H1 (cell line): ENCODE data around the gene MAP6. TPM values are rescaled to one million over a fixed set of nuclear protein-coding genes. Genes with fewer than 3 reads are reported as not detected.

Source experiments
- CTCF ChIA-PET: fragments of 300-600 bp; sonication (Branson Sonifier 250); formaldehyde crosslinking; loops from one replicate; lab custom pipeline; 2021; ENCODE audit not compliant: partially characterized antibody; lab: Charles Lee
- POLR2A ChIA-PET: fragments of 300-600 bp; sonication (Branson Sonifier 250); formaldehyde crosslinking; loops from one replicate; lab custom pipeline; 2021; ENCODE audit warnings: inconsistent platforms; ENCODE audit not compliant: partially characterized antibody; lab: Charles Lee
- DNase-seq, 2 experiments: peaks; one replicate each; pipeline versions ENCODE4 v3.0.0 to v3.0.0-alpha.2; 2010 to 2022; ENCODE audit warnings: low spot score in 2 of 2, low read depth in 1 of 2, mixed read lengths in 1 of 2
- FAIRE-seq: peaks from 2 replicates; lab custom pipeline; 2011; peaks lifted over from hg19 to GRCh38; lab: Jason Lieb, UNC
- H2AFZ ChIP-seq: 2 replicates; pipeline ENCODE4 v1.8.1; 2012; ENCODE audit warnings: low read length, inconsistent platforms
- H2AK5ac ChIP-seq: 2 replicates; pipeline ENCODE4 v1.6.1; 2013; ENCODE audit warnings: low read depth, low read length
- H2BK120ac ChIP-seq: replicated peaks from 2 replicates; pipeline ENCODE3; 2013; ENCODE audit warnings: low read depth, low read length, inconsistent platforms
- H2BK12ac ChIP-seq: 2 replicates; pipeline ENCODE4 v1.6.1; 2013; ENCODE audit warnings: low read depth, low read length
- H2BK15ac ChIP-seq: 2 replicates; pipeline ENCODE4 v1.6.1; 2013; ENCODE audit warnings: low read length
- H2BK20ac ChIP-seq: 2 replicates; pipeline ENCODE4 v1.6.1; 2013; ENCODE audit warnings: low read length
- H2BK5ac ChIP-seq: 2 replicates; pipeline ENCODE4 v1.6.1; 2013; ENCODE audit warnings: low read depth, low read length
- H3K14ac ChIP-seq: 2 replicates; pipeline ENCODE4 v1.6.1; 2013; ENCODE audit warnings: inconsistent platforms; ENCODE audit not compliant: insufficient read length
- H3K18ac ChIP-seq: 2 replicates; pipeline ENCODE4 v1.6.1; 2013; ENCODE audit warnings: low read length; ENCODE audit errors: extremely low read depth
- H3K23ac ChIP-seq: 2 replicates; pipeline ENCODE4 v1.6.1; 2013; ENCODE audit warnings: inconsistent platforms; ENCODE audit not compliant: insufficient read length
- H3K23me2 ChIP-seq: 2 replicates; pipeline ENCODE4 v1.6.1; 2013; ENCODE audit warnings: low read depth, low read length
- H3K27ac ChIP-seq: 2 replicates; pipeline ENCODE4 v1.6.1; 2011; ENCODE audit warnings: low read depth, low read length, inconsistent platforms
- H3K27me3 ChIP-seq, 4 experiments: replicated peaks in 1 of 4; 1 replicate in 1 of 4; 2 replicates in 3 of 4; pipeline versions ENCODE4 v1.6.1 to v1.8.1; 2011 to 2013; ENCODE audit warnings: low read length in 3 of 4, mild to moderate bottlenecking in 3 of 4, inconsistent platforms in 2 of 4, mixed read lengths in 2 of 4, moderate library complexity in 1 of 4; ENCODE audit not compliant: control insufficient read depth in 3 of 4, insufficient read depth in 3 of 4; ENCODE audit errors: extremely low read depth in 1 of 4
- H3K36me3 ChIP-seq, 4 experiments: 2 replicates each; pipeline versions ENCODE4 v1.6.1 to v1.8.1; 2011 to 2013; ENCODE audit warnings: mild to moderate bottlenecking in 4 of 4, low read length in 3 of 4, moderate library complexity in 2 of 4, control low read depth in 1 of 4, inconsistent platforms in 1 of 4; ENCODE audit not compliant: insufficient read depth in 4 of 4, control insufficient read depth in 2 of 4
- H3K4ac ChIP-seq: replicated peaks from 2 replicates; pipeline ENCODE3; 2013; ENCODE audit warnings: low read length, low read depth, mixed read lengths, inconsistent platforms; ENCODE audit not compliant: insufficient read length
- H3K4me1 ChIP-seq, 4 experiments: replicated peaks in 1 of 4; 1 replicate in 1 of 4; 2 replicates in 3 of 4; pipeline versions ENCODE4 v1.6.1 to v1.8.1; 2011 to 2013; ENCODE audit warnings: low read length in 3 of 4, inconsistent platforms in 2 of 4, mixed read lengths in 1 of 4; ENCODE audit not compliant: insufficient read depth in 4 of 4, control insufficient read depth in 3 of 4
- H3K4me2 ChIP-seq, 2 experiments: 2 replicates each; pipeline versions ENCODE4 v1.6.1 to v1.8.1; 2011 to 2013; ENCODE audit warnings: low read depth in 2 of 2, low read length in 2 of 2, control low read depth in 1 of 2, inconsistent platforms in 1 of 2, mild to moderate bottlenecking in 1 of 2; ENCODE audit not compliant: insufficient read depth in 1 of 2
- H3K4me3 ChIP-seq, 4 experiments: fragments of 200-600, 300-600 bp in 1 of 4; sonication (generic), shearing (Covaris generic), sonication (Bioruptor Twin) in 1 of 4; 2 replicates each; pipeline versions ENCODE4 v1.5.1 to v1.8.1; 2011 to 2016; ENCODE audit warnings: low read length in 4 of 4, low read depth in 3 of 4, control low read depth in 2 of 4, inconsistent platforms in 2 of 4, mild to moderate bottlenecking in 2 of 4, mixed read lengths in 1 of 4, moderate library complexity in 1 of 4; ENCODE audit not compliant: insufficient read depth in 2 of 4; ENCODE audit errors: extremely low read depth in 1 of 4
- H3K56ac ChIP-seq: replicated peaks from 2 replicates; pipeline ENCODE3; 2013; ENCODE audit warnings: low read depth, mild to moderate bottlenecking, mixed read lengths, low read length, inconsistent platforms; ENCODE audit not compliant: insufficient read length
- H3K79me1 ChIP-seq: 2 replicates; pipeline ENCODE4 v1.6.1; 2013; ENCODE audit warnings: low read depth, low read length, control low read depth
- H3K79me2 ChIP-seq, 2 experiments: 2 replicates each; pipeline versions ENCODE4 v1.6.1 to v1.8.1; 2012 to 2013; ENCODE audit warnings: low read length in 2 of 2, mild to moderate bottlenecking in 2 of 2, inconsistent platforms in 1 of 2; ENCODE audit not compliant: insufficient read depth in 2 of 2, control insufficient read depth in 1 of 2
- H3K9ac ChIP-seq, 4 experiments: replicated peaks in 1 of 4; 1 replicate in 1 of 4; 2 replicates in 3 of 4; pipeline versions ENCODE4 v1.6.1 to v1.8.1; 2011 to 2013; ENCODE audit warnings: low read depth in 3 of 4, low read length in 3 of 4, control low read depth in 2 of 4, mild to moderate bottlenecking in 2 of 4, moderate library complexity in 2 of 4, inconsistent platforms in 1 of 4; ENCODE audit errors: extremely low read depth in 1 of 4
- H3K9me3 ChIP-seq, 2 experiments: 2 replicates each; pipeline versions ENCODE4 v1.6.1 to v1.8.1; 2012 to 2013; ENCODE audit warnings: mild to moderate bottlenecking in 2 of 2, moderate library complexity in 2 of 2, control low read depth in 1 of 2, inconsistent platforms in 1 of 2, low read depth in 1 of 2, low read length in 1 of 2, mixed read lengths in 1 of 2; ENCODE audit not compliant: insufficient read depth in 2 of 2
- H4K20me1 ChIP-seq, 2 experiments: replicated peaks in 1 of 2; 2 replicates each; pipeline versions ENCODE3 to v1.8.1; 2011 to 2013; ENCODE audit warnings: inconsistent platforms in 2 of 2, low read length in 2 of 2, mild to moderate bottlenecking in 1 of 2; ENCODE audit not compliant: insufficient read depth in 2 of 2, control insufficient read depth in 1 of 2
- H4K5ac ChIP-seq: 2 replicates; pipeline ENCODE4 v1.6.1; 2013; ENCODE audit warnings: low read length, low read depth, mixed read lengths, inconsistent platforms; ENCODE audit not compliant: insufficient read length
- H4K8ac ChIP-seq: 2 replicates; pipeline ENCODE4 v1.8.0; 2013; ENCODE audit warnings: mild to moderate bottlenecking, moderate library complexity, low read length, inconsistent platforms; ENCODE audit not compliant: insufficient read depth; ENCODE audit errors: extremely low read depth
- H4K91ac ChIP-seq: replicated peaks from 2 replicates; pipeline ENCODE3; 2013; ENCODE audit warnings: low read length, mixed read lengths, inconsistent platforms; ENCODE audit not compliant: insufficient read length
- ASH2L ChIP-seq: fragments of 200-600, 300-600 bp; sonication (generic); IDR thresholded peaks from one replicate; pipeline ENCODE4 v1.7.1; 2017; ENCODE audit warnings: low read length
- BCL11A ChIP-seq, 2 experiments: IDR thresholded peaks; one replicate each; pipeline ENCODE4 v1.6.1; 2011; ENCODE audit warnings: low read depth in 2 of 2, low read length in 2 of 2, mild to moderate bottlenecking in 2 of 2
- MAFK ChIP-seq: IDR thresholded peaks from 2 replicates; pipeline ENCODE4 v1.6.1; 2012; ENCODE audit warnings: low read depth, mild to moderate bottlenecking, improper control_type of control experiment, low read length
- POLR2A ChIP-seq, 2 experiments: IDR thresholded peaks; 1 replicate in 1 of 2; 2 replicates in 1 of 2; pipeline ENCODE4 v1.6.1; 2011; ENCODE audit warnings: low read depth in 2 of 2, low read length in 2 of 2, mild to moderate bottlenecking in 2 of 2; ENCODE audit errors: control extremely low read depth in 1 of 2
- SAP30 ChIP-seq: fragments of 300-600 bp; sonication (generic); IDR thresholded peaks from 2 replicates; pipeline ENCODE4 v1.7.1; 2012; ENCODE audit warnings: low read length, moderate library complexity, mild to moderate bottlenecking, inconsistent platforms; ENCODE audit not compliant: insufficient read depth, insufficient replicate concordance
- SRF ChIP-seq: IDR thresholded peaks from 2 replicates; pipeline ENCODE4 v1.6.1; 2011; ENCODE audit warnings: mild to moderate bottlenecking, low read depth, low read length, moderate library complexity
- TBP ChIP-seq: IDR thresholded peaks from 2 replicates; pipeline ENCODE4 v1.6.1; 2011; ENCODE audit warnings: low read depth, low read length, improper control_type of control experiment
- TEAD4 ChIP-seq: IDR thresholded peaks from 2 replicates; pipeline ENCODE4 v1.6.1; 2012; ENCODE audit warnings: low read depth, low read length, inconsistent platforms, mixed read lengths
- WGBS, 2 experiments: shearing (Covaris generic) in 1 of 2; methylation state at CpG; one replicate each; pipeline versions ENCODE4 v1.1.6 to v1.1.7; 2013 to 2015; ENCODE audit warnings: low lambda C conversion rate in 2 of 2, mixed read lengths in 2 of 2, inconsistent platforms in 1 of 2, low coverage in 1 of 2, missing lambda C conversion rate in 1 of 2; ENCODE audit not compliant: insufficient replicate concordance in 2 of 2, insufficient coverage in 1 of 2, insufficient read length in 1 of 2; ENCODE audit errors: extremely low coverage in 1 of 2, missing lambda C conversion rate in 1 of 2; 5-methylcytosine and 5-hydroxymethylcytosine counted together
- polyA plus RNA-seq, 7 experiments: library from polyadenylated mRNA; depleted of rRNA in 3 of 7; stranded (reverse) in 5 of 7; unstranded in 2 of 7; fragments of >200 nt in 5 of 7; fragments of 200-250 nt in 2 of 7; gene quantifications; 1 replicate in 5 of 7; 2 replicates in 1 of 7; 4 replicates in 1 of 7; pipeline versions ENCODE4 v1.2.1 to v1.2.3, GENCODE V29; 2011 to 2013; ENCODE audit warnings: missing spikeins in 2 of 7, mixed read lengths in 2 of 7
- total RNA-seq: library from RNA; stranded (reverse); fragmentation: NEBNext Ultra II Directional; extraction: Animal tissue kit (Norgen Biotek cat#: 25700); gene quantifications from 2 replicates; pipeline ENCODE4 v1.2.1, GENCODE V29; 2021

The MAP6 gene
- total and polyA plus RNA-seq, 2 of the 8 experiments (the other 6 are each of a cell fraction or from before 2014, with no cell fraction given): 0.54 to 0.89 TPM

DNA sequence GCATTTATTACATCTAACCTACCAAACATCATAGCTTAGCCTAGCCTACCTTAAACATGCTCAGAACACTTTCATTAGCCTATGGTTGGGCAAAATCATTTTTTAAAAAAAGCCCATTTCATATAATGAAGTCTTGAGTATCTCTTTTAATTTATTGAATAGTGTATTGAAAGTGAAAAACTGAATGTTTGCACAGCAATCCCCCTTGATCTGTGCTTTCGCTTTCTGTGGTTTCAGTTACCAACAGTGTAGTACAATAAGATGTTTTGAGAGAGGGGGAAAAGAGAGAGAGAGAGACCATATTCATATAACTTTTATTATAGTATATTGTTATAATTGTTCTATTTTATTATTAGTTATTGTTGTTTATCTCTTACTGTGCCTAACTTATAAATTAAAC is 8.4 kb upstream of the MAP6 start:
- Histone ChIP-seq H3K18ac (no peak overlapping the region), H3K4me3 (no peak overlapping the region), H3K14ac (no peak overlapping the region), H3K23ac (no peak overlapping the region), H2BK20ac (no peak overlapping the region), H3K9ac (no peak overlapping the region), H3K9me3 (peaks cover 5 to 7% of the 10 kb centered on the region in 2 experiments; a peak in 1 of 4 replicates), H2AFZ (no peak overlapping the region), H3K79me2 (no peaks in the 10 kb centered on the region), H2BK12ac (no peak overlapping the region), H4K20me1 (peaks cover 0 to 1% of the 10 kb centered on the region in 2 experiments), H3K4me1 (no peaks in the 10 kb centered on the region), H3K56ac (no peak overlapping the region), H4K8ac (no peak overlapping the region), H2BK5ac (no peak overlapping the region), H3K23me2 (no peaks in the 10 kb centered on the region), H2BK120ac (no peak overlapping the region), H3K27me3 (no peaks in the 10 kb centered on the region; a peak in 1 of 7 replicates), H3K4me2 (no peak overlapping the region), H4K5ac (no peak overlapping the region), H3K79me1 (no peaks in the 10 kb centered on the region), H3K27ac (no peak overlapping the region), H2BK15ac (no peak overlapping the region), H2AK5ac (no peak overlapping the region), H4K91ac (no peak overlapping the region), H3K4ac (no peak overlapping the region), H3K36me3 (no peaks in the 10 kb centered on the region)
- POLR2A ChIA-PET: no interaction called here
- WGBS, 2 experiments: 100% methylated on average over 1 of the region's 1 CpG; no CpG with 5 or more reads in 1 of the 2 experiments
- FAIRE-seq (no peak), DNase-seq (no peak)
- CTCF ChIA-PET: interaction anchor here (1.0 to 3.0 kb wide), 5 partner anchors 16 to 81 kb away, joined by 3 to 8 read pairs (median 3); no protein-coding TSS in a partner anchor
- TF ChIP-seq POLR2A (IDR thresholded peaks at IDR 0.05; ENCODE audit: control extremely low read depth in 1 of 2, low read depth in 2 of 2, low read length in 2 of 2) (no peak), SRF (no peak), ASH2L (no peak), TBP (no peak), MAFK (no peak), BCL11A (IDR thresholded peaks at IDR 0.05; ENCODE audit: low read depth in 2 of 2, low read length in 2 of 2) (no peak), SAP30 (no peak), TEAD4 (no peak)
